HG02798 (cell line): Measurements from ENCODE around the gene FRY.
"Not testable (repeated sequence)": the region's sequence is repeated elsewhere in the genome, so short reads cannot be mapped to it uniquely, and the experiment has no call there.

ENCODE experiments used
- ATAC-seq: cut with Tn5 transposase; IDR thresholded peaks from one replicate; pipeline ENCODE4 v1.9.1; 2021; ENCODE audit warnings: mild to moderate bottlenecking; ENCODE audit not compliant: unreplicated experiment, poor library complexity

FRY gene

DNA sequence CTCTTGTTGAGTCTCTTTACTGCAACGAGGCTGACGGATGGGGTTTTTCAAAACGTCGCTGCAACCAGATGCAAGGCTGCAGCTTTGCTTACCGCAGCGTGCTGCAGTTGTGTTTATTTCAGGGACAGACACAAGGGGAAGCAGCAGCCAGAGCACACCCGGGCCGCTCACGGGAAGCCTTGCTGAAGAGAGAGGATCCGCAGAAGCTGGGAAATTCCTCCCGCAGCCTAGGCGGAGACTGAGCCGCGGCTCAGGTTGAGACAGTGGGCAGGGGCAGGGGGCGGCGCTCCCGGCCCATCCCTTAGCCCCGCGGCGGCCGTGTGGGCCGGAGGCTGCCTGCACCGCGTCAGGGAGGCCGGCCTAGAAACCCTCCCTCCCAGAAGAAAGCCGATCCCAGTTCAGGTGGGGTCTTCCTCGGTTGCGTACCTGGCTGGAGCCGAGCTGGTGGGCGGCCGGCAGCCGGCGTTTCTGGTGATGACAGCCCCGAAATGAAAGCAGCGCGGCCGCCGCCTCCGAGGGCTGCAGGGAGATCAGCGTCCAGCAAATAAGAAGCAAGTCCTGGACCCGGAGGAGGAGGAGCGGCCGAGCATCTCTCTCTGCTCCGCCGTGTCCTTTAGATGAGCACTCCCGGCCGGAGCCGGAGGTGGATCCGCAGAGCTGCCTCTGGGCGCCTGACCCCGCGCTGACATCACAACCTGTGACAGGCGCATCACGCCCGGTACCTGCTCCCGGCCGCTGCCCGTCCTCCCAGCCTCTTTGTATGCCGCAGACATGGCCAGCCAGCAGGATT is at the start of gene FRY:
Gene FRY (plus strand): TSS at position 750 of the 790 bp plus-strand sequence. CDS start 22 bp downstream, at position 772.
- peak; percentile 80 for ATAC-seq

DNA sequence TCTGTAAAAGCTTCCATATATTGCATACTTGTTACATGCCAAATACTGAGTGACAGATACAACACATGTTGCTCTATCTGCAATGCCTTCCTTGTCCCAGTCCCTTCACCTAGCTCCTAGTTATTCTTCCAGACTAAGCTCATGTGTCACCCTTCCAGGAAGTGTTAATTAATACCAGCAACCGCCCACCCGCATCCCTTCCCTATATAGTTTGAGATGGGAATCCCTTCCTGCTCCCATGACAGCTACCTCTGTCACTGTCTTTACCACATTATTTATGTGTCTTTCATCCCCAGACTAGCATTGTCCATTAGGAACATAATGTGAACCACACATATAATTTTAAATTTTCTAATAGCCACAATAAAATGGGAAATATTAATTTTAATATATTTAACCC is 49.5 kb upstream of the FRY start:
- ATAC-seq: no peak

DNA sequence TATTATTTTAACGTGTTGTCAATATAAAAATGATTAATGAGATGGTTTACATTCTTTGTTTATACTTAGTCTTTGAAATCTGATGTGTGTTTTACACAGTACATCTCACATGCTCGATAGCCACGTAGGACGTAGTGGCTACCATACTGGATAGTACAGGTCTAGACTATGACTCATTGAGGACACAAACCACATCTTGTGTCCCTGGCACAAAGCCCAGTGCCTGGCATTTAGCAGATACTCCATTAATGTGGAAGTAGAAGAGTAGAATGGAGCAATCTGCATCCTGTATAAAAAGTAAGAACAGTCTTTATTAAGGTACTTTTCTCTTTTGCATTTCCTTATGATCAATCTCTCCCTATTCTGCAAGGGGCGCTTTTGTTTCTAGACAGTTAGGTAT is 49.0 kb upstream of the FRY start:
- ATAC-seq: no peak

DNA sequence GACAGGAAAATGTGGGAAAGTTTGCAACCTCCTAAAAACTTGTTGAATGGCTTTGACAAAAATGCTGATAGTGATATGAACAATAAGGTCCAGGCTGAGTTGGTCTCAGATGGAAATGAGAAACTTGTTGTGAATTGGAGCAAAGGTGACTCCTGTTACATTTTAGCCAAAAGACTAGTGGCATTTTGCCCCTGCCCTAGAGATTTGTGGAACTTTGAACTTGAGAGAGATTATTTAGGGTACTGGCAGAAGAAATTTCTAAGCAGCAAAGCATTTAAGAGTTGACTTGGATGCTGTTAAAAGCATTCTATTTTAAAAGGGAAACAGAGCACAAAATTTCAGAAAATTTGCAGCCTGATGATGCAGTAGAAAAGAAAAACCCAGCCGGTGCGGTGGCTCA is 47.9 kb upstream of the FRY start:
- ATAC-seq: not testable (repeated sequence)

DNA sequence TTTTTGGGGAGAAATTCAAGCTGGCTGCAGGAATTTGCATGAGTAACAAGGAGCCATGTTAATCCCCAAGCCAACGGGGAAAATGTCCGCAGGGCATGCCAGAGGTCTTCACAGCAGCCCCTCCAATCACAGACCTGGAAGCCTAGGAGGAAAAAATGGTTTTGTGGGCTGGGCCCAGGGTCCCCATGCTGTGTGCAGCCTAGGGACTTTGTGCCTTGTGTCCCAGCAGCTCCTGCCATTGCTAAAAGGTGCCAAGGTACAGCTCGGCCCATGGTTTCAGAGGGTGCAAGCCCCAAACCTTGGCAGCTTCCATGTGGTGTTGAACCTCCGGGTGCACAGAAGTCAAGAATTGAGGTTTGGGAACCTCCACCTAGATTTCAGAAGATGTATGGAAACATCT is 47.2 kb upstream of the FRY start:
- ATAC-seq: not testable (repeated sequence)

DNA sequence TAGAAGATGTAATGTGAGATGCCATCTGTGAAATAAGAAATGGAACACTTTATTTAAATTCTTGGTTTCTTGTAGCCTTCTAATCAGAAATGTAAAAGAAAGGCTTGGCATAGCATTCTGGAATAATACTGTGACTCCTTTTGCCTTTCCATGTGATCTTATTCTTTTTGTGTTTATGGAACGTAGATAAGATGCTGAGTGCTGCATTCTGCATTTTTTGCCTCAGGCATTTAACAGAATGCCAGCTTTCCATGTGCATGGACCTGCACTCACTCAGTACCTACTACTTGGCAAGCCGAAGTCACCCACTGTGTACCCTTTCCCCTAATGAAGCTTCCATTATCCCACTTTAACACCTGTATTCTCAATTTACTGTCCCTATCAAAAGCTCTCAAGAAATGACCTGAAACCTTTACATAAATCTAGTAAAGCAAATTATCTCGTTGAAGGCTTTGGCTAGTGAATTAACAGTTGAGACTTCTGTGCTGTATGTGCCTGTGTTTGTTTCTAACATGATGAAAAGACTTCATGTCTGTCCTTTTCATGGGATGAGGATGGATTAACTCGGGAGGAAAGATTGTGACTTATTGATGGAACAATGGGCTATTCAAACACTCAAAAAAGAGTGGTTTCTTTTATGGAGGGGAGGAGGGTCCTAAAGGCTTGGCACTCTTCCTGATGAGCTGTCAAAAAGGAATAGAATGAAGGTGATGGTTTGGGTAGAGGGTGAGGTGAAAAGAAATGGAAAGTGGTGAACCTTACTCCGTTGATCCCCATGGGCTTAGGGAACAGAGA is 44.7 kb upstream of the FRY start:
- ATAC-seq: no peak

DNA sequence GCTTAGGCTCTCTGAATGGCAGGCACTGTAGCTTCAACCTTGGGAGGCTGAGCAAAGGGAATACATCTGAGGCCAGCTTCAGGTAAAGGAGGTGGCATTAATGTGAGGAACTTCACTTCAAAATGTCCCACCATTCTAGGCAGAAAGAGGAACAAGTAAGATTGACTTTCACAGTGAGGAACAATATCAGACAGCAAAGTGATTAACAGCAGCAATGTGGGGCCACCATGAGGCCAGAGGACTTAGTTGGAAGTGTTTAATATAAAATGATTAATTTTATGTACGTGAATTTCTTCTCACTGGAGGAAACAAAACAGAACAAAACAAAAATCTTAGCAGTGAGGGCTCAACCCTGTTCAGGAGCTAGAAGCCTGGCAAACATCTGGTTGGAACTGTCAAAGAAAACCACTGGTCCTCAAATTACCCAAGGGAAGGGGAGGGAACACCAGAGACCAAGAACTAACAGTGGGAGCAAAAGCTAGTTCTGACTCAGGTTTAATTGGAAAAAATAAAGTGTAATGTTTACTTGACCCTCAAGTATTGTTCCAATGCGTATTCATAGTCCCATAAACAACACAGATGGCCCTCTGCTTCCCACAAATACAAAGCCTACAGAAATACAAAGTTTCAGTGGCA is 43.9 kb upstream of the FRY start:
- no peak for ATAC-seq

DNA sequence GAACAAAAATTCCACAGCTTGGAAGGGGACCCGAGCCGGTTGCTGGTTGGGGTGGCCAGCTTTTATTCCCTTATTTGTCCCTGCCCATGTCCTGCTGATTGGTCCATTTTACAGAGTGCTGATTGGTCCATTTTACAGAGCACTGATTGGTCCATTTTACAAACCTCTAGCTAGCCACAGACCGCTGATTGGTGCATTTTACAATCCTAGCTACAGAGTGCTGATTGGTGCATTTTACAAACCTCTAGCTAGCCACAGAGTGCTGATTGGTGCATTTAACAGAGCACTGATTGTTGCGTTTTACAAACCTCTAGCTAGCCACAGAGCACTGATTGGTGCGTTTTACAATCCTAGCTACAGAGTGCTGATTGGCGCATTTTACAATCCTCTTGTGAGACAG is 37.2 kb upstream of the FRY start:
- ATAC-seq: not testable (repeated sequence)

DNA sequence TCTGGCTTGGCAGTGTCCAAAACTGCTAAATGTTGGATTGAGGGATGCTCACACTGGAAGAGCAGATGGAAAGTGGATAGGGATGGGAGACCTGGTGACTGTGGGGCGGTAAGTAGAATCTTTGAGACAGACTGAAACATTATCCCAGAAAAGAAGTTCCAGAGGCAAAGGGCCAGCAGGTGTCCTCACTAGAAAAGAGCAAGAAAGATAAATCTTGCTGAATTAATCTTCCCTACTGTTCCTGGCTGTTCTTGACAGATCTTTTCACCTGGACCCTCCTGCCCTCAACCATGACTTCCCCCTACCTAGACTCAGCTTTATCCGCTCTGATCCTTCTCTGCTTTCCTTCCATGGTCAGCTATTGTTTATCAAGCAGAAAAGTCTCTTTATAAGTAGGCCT is 35.0 kb upstream of the FRY start:
- no peak for ATAC-seq

DNA sequence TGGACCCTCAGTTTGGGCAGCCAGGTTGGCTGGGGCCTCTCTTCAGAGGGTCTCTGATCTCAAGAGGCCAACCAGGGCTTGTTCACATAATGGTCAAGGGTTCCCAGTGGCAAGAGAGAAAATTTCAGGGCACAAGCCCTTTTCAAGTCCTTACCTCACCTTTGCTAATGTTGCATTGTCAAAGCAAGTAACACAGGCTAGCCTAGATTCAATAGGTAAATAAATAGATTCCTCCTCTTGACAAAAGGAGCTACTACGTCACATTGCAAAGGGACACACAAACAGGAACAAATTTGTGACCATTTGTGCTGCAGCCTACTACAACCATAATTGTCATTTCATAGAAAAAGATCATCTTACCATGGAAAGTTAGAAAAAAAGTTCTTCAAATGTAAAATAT is 33.9 kb upstream of the FRY start:
- no peak for ATAC-seq

DNA sequence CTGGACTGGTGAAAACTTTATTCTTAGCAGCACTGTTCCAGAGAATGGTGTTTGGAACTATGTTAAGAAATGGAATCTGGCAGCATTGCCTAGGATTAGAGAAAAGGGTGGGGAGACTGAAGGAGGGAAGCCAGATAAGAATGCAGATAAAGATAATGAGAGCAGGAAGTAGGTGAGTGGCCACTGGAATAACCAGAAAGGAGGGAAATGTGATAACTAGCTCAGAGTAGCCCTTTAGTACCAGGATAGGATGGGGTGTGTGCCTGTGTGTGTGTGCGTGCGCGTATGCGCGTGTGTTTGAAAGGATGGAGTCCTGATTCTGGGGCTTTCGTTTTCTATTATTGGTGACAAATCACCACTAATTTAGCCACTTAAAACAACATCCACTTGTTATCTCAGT is 33.4 kb upstream of the FRY start:
- no peak for ATAC-seq

DNA sequence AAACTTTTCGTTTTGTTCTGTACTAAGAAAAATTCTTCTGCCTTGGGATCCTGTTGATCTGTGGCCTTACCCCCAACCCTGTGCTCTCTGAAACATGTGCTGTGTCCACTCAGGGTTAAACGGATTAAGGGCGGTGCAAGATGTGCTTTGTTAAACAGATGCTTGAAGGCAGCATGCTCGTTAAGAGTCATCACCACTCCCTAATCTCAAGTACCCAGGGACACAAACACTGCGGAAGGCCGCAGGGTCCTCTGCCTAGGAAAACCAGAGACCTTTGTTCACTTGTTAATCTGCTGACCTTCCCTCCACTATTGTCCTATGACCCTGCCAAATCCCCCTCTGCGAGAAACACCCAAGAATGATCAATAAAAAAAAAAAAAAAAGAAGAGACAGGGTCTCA is 30.8 kb upstream of the FRY start:
- not testable (repeated sequence) for ATAC-seq

DNA sequence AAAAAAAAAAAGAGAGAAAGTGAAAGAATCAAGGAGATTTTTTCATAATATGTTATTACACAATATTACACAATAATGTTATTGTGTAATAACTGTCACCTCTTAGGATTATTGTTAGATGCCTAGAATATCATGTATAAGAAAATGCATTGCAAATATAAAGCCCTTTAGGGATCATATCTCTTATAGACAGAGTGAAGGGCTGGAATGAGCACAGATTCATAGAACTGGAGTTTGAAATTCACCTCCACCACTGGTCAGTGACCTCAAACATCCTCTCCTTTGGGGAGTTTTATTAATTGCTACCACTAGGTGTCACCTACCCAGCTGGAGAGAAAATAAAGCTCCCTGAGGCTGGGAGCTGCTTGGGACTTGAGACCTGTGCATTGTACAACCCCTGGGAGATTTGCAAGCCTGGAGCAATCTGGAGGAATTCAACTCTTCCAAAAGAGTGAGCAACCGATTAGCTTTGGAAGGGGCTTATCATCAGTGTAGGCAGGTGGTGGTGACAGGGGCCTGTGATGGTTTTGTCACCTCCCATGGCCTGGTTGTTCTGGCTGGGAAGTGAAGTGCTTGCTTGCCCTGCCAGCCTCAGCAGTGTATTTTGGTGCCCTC is 30.3 kb upstream of the FRY start:
- peak; percentile 92 for ATAC-seq

DNA sequence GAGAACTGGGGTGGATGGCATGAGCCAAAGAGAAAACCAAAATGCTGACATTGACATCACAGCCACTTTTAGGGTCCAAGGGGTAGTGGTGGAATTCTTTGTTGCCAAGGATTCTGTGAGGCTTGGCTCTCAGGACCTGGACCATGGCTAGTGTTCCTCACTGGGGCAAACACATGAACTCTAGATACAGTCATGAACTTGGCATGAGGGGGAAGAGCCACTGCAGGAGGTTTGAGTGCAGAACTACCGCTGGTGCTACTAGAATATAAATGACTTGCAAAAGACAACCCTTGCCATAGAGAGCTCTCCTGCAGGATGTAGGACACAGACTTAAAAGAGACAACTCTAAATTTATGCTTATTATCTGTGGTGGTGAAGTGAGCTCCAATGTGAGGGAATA is 29.8 kb upstream of the FRY start:
- no peak for ATAC-seq

DNA sequence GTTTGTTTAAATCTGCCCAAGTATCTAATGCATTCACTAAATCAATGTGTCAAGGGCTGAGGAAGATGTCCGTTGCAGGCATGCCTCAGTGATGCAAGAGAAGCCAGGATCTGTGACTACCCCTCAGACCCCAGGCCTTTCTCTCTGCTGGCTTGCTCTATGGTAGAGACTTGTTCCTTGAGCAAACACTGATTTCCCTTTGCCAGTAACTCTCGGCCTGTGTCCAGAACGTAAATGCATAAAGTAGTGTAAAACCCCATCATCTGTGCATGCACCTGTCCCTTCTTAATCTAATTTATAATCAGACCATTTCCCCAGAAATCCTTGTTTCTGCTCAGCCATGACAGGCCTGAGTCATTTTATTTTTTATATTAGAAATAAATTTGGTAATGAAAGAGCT is 28.7 kb upstream of the FRY start:
- no peak for ATAC-seq

DNA sequence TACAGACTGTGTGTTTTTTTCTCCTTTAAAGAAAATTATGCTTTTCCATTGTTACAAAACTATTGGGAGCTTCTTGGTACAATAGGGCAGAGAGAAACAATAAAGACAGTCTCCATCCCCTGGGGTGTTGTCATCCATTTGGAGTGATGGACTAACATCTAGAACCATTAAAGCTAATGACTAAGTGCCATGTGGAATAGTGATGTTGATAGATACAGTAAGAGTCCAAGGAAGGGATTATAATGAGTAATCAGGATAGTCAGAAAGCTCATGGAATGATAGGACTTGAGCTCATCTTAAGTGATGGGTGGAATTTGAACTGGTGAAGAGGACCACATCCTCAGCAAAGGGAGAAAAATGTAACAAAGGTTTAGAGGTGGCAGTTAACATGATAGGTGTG is 24.1 kb upstream of the FRY start:
- no peak for ATAC-seq

DNA sequence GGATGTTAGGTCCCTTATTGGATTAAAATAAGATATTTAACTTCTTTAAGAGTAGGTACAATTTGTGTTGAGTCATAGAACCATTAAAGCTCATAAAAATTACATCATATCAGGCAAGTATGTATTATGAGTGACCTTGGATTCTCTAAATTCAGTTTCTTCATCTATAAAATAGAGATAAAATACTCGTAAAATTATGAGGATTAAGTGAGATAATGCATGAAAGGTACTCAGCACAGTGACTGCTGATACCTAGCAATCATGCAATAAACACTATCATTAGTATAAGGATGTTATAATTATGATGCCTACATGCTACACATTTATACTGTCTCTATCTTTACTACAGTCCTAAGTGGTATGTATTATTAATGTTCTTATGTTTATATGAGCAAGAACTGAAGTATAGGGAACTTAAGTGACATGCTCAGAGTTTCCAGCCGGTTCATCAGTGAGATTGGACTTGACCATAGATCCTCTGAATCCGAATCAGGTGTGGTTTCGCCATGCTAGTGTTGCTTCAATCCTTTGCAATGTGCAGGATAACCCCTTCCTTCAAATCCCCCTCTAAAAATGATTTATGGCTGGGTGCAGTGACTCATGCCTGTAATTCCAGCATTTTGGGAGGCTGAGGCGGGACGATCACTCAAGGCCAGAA is 22.9 kb upstream of the FRY start:
- no peak for ATAC-seq

DNA sequence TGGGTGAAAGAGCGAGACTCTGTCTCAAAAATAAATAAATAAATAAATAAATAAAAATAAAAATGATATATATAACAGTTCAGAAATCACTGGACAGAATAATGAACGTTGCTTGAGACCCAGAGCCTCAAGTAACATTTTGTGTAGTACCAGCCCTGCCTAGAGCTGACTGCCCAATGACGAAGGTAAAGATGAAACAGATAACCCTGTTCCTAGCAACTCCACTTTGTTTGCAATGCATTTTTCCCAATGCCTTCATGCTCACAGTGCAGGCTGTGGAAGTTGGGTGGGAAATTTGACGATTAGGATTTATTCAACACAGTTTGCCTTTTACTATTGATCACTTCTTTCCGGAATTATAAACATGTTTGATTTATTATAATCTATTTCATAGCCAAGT is 22.2 kb upstream of the FRY start:
- ATAC-seq: no peak

DNA sequence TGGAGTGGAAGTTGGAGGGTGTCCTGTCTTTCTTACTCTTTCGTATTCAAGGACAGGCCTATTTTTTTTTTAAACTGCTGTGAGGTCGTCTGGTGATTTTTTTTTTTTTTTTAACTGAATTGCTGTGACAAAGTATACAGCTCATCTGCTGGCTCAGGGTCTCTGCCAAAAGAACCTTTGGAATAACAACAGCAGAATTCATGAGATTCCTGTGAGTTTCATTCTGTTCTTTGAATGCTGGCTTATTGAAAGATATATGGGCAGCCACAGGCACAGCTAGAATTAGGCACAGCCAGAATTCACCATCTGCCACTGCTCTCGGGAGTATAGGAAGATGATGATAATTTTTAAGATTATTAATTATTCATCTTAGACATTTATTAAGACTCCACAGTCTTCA is 21.4 kb upstream of the FRY start:
- no peak for ATAC-seq

DNA sequence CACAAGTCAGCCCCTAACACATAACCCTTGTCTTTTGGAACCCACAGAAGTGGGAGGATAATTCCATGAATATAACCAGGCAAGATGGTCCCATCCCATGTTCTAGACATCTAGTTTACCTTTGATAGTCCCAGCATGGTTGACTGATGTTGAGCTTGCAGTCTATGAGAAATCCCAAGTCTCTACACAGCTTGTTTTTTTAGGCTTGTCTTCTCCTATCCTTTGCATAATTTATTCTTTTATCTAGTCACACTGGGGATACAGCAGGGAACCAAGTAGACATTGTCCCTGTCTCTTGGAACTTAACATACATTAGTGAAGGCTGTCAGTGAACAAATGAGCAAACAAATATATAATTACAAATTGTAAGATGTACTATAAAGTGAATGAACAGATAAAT is 19.6 kb upstream of the FRY start:
- no peak for ATAC-seq
